Amygdala (tissue), 56 donors: ENCODE results near the gene ACAN.

Source experiments
- DNase-seq, 56 donors: peaks; one replicate each; lab custom pipeline; 2025; lab: John Stamatoyannopoulos, UW

ACAN gene

DNA sequence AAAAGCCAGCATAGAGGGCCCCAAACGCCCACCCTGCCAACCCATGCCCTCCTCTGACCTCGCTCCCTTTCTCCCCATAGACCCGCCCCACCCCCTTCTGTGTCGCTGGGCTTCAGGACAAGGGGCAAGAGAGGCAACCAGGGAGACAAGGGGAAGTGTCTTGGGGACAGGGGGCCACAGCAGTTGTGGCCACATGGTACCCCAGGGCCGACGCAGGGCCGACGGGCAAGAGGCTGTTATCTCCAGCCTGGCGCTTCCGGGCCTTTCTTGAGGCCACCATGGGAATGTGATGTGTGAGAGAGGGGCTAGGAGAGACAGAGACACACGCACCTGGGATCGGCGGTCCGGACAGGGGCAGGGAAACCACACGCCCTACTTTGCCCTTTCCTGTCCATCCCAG lies 95.5 kb downstream of the ACAN start:
- DNase-seq: no peak

DNA sequence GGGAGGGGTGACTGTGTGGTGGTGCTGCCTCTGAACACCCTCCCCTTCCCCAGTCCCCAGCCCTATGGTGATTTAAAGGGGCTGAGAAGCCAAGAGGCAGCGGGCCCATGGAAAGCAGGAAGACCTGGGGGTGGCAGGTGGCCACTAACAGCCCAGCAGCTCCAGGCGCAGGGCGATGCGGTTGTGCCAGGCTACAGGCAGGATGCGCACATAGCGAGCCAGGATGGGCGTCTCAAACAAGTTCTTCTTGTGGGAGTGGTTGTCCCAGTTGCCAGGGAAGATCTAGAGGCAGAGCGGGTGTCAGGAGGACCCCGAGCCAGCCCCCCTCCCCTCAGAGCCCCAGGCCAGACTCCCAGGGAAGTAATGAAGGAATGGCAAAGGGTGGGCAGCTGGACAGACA lies 96.0 kb downstream of the ACAN start:
- DNase-seq: no peak

DNA sequence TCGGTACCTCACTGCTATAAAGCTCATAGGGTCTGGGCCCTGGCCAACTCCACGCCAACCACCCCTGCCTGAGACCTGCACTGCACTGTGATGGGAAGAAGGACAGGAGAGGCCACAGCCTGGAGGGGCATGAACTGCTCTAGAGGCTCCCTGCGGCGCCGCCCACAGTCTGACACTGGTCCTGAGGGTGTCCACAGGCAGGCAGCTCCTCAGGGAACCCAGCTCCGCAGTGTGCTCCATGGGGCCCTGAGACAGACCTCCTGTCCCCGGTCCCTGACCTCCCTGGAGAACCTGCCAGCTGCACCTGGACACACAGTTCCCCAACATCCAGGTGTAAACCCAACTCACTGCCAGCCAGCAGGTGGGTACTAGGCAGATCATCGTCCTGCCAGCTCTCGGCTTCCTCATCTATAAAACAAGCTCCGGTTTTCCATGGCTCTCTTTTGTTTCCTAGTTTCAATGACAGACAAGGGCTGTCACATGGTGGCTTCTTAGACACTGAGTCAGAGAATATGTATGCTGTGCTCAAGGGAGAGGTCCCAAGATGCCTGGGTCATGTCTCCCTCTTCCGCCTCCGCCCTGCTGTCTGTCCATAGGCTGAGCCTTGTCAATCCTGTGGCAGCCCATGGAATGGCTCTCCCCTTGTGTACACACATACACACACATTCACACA lies 97.2 kb downstream of the ACAN start:
- DNase-seq: no peak

DNA sequence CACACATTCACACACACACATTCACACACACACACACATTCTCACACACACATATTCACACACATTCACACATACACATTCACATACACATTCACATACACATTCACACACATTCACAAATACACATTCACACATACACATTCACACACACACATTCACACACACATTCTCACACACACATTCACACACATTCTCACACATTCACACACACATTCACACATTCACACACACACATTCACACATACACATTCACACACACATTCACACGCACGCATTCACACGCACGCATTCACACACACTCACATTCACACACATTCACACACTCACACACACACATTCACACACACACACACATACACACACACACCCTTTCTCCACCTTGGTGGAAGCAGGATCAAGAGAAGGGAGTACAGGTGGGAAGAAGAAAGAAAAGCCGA lies 97.8 kb downstream of the ACAN start:
- no peak for DNase-seq

DNA sequence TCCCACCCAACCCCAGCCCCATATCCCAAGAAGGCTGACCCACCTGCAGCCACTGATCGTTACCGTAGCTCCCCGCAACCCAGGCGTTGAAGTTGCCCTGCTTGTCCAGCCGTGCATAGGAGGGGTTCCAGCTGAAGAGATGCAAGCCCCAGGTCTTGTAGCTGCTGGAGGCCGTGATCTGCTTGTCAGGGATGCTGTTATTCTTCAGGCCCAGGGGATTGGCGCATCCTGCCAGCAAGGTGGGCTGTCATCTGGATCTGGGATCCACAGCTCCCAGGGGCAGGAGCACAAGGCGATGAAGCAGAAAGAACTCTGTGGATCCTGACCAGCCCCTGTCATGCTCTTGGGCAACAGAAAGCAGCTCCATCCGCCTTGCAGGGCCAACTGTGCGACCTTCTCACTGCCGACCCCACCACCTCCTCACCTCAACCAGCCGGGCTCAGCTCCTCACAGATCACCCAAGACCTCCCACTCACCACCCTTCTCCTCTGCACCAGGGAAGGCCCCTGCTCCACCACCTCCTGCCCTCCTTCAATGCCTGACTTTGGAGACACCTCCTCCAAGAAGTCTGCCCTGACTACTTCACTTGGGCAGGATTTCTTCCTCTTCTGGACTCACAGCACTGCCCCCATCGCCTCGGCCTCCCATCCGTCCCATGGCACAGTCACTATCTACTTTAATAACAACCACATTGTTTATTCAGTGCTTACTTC lies 98.4 kb downstream of the ACAN start:
- no peak for DNase-seq

DNA sequence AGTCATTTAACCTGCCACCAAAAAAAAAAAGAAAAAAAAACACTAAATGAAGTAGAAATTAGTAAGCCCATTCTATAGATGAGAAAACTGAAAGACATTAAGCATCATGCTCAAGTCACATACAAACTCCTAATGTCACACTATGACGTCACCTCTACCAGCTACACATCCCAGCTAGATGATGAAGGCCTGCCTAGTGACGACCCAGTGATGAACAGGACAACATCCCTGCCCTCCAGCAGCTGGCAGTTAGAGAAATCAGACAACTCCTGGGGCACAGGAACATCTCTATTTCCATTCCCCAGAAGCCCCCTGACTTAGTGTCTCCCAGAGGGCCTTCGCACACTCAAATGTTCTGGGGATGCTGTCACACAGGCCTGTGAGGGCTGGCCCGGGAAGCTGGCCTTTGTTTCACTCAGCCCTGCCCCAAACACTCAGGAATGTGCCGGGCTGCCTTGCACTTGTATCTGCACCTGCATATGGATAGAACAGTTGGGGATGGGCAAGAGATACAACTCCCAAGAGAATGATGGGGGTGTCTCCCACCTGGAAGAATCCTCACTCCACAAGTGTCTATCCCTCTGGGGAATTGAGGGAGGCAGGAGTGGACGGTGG lies 99.1 kb downstream of the ACAN start:
- DNase-seq: no peak

DNA sequence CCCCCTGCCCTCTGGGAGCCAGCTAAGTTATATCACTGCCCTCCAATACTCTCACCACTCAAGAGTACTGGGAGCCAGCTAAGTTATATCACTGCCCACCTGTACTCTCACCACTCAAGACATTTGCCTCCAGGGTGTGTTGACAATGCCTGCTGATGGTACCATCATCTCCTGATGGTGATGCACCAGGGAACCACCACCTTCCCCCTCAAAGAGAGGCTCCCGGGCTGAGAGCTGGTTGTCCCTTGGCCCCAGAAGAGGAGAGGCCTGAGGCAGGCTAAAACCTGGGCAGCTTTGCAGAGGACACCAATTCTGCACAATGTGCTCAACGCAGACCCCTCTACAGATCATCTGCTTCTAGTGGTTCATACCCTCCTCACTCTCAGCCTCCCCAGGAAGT lies 99.6 kb downstream of the ACAN start:
- DNase-seq: no peak

DNA sequence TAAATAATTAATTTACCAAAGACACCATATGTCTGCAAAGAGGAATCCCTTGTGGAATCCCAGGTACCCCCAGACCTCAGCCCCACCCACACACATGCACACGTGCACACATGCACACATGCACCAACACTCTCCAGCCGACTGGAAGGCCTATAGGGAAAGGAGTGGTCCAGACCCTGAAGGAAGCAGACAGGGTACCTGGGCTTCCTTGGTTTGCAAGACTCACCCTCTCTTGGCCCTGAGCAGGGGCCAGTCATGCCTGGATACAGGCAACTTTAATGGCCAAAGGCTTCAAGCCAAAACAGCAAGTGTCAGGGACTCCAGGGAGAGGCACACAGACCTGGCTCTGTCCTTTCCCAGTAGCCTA lies 101.0 kb downstream of the ACAN start:
- DNase-seq: no peak

DNA sequence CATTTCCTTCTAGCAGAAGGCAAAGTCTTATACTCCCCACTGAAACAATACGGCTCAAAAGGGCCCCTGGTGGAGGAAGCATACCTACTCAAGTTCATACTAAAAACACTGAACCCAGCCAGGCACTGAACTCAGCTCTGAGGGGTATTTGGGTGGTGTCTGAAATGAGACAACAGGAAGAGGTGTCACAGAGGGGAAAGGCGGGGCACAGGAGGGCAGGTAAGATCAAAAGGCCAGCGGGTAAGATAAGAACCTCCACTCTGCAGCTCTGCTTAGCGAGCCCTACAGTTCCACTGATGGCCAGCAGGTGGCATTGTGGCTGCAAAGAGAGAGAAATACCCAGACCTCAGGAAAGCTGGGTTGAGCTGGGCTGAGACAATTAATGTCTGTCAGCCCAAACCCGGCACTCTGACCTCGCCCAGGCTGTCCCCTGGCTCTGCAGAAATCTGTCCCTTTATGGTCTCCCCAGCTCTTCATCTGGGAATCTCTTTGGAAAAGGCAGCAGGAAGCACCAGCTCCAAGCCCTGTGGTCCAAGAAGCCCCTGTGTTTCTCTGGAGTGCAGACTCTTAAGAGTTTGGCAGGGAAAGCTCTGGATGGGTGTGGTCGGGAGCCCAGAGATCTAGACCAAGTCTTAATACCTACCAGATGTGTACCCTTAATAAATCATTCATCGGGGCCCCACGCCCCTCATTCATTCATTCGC lies 101.5 kb downstream of the ACAN start:
- peak in 53 of 56 donors; percentile 11 to 89 (median 62) for DNase-seq

DNA sequence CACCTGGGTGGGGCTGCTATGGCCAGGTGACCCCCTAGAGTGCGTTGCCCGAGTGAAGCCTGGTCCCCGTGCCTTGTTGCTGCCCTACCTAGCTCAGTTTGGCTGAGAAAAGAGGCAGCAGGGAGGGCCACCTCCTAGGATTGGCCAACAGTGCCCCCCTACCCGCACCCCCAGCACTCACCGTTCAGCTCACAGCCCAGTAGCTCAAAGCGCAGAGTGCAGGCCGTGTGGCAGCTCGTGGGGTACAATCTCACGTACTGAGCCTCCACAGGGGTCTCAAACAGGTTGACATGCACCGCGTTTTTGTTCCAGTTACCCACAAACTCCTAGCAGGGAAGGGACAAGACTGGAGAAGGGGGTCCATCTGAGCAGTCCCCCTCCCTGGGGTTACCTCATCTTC lies 102.3 kb downstream of the ACAN start:
- DNase-seq: no peak

DNA sequence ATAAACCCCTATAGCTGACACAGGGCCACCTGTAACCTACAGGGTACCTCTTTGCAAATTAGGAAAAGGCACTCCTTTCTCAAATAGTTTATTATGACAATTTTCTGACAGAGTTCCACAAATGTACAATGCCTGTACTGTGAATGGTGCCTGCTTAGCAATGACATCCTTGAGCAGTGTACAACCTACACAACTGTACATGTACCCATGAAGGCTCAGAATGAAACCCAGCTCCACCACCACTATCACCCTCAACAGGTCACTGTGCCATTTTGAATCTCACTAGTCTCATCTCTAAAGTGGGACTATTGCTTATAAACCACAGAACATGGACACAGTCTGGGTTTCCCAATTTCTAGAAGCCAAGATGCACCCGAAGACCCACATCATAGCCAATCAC lies 102.9 kb downstream of the ACAN start:
- no peak for DNase-seq

DNA sequence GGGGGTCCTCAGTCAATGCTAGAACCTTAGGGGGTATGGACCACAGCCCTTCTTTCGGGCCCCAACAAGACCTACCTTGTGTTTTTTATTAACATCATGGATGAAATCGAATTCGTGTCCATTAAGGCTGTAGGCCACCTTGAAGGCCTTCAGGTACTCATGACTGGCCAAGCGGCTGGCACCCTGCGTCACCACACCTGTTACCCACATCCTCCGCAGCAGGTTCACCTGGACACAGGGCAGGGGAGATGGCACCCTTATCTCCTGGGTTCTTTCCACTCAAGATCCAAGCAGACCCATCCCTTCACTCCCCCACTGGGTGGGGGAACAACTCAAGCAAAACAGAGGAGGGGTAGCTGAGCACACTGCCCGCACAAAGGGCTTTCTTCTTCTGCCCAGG lies 103.3 kb downstream of the ACAN start:
- DNase-seq: no peak

DNA sequence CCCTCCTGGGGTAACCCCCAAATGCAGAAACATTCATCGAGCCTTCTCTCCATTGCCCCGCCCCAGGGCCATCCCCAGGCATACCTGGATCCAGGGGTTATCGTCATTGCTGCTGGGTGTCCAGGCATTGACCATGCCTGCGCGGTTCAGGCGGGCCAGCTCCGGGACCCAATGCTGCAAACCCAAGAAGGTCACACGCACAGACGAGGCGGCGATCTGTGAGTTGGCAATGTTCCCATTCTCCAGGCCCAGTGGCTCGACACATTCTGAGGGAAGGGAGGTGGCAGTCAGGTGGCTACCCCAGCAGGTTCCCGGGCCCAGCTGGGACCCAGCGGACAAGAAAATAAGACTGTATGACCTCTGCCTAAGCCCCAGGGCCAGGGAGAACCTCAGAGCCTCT lies 103.9 kb downstream of the ACAN start:
- no peak for DNase-seq

DNA sequence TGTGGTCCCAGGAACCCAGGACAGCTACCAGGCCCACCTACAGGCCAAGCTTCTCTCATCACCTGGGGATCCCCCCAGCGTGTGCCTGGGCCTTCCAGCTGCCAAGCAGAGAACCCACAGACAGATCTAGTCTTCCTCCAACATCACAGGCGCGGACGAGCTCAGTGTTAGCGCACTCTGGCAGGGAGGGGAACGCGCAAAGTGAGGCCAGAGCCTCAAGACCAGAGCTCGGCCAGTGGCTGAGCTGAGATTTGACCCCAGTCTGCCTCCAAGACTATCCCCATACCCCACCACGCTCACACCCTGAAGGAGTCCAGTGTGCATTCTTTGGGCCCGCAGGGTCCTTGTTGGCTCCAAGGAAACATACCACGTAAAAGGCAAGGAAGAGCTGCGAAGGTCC lies 104.9 kb downstream of the ACAN start:
- DNase-seq: no peak

DNA sequence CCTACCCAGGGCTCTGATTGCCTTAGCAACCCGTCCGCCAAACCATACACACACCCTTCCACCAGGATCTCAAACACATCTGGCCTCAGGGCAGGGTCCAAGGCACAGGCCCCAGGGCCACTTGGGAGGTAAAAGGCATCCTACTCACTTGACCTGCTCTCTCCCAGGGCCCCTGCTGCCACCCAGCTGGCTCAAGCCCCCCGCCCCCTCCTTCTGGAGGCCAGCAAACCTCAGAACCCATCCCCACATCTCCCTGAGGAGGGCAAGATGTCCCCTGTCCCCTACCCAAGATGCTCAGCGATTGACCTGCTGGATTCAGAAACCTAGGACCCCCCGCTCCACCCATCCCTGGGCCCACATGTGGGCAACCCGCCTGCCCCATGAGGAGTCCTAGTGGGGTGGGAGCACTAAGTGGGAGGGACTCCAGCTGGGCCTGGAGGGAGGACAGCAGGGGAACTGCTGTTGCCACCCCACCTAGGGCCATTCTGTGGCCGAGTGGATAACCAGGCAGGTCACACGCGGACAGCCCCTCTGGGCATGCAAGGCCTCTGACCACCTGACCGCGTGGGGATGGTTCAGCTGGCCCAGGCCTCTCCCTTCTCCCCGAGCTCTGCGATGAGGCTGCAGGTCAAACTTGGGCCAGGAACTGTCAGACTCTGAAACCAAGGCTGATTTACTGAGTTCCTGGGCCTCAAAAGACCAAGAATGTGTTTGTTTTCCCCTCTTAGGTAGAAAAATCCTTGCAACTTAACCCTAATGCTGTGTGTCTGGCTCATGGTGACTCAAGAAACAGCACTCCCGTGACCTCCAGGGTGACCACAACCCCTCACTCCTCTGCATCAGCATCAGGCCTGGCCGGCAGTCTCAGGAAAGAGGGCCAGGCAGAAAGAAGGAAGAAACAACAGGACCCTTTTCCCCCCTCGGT lies 105.7 kb downstream of the ACAN start:
- no peak for DNase-seq

DNA sequence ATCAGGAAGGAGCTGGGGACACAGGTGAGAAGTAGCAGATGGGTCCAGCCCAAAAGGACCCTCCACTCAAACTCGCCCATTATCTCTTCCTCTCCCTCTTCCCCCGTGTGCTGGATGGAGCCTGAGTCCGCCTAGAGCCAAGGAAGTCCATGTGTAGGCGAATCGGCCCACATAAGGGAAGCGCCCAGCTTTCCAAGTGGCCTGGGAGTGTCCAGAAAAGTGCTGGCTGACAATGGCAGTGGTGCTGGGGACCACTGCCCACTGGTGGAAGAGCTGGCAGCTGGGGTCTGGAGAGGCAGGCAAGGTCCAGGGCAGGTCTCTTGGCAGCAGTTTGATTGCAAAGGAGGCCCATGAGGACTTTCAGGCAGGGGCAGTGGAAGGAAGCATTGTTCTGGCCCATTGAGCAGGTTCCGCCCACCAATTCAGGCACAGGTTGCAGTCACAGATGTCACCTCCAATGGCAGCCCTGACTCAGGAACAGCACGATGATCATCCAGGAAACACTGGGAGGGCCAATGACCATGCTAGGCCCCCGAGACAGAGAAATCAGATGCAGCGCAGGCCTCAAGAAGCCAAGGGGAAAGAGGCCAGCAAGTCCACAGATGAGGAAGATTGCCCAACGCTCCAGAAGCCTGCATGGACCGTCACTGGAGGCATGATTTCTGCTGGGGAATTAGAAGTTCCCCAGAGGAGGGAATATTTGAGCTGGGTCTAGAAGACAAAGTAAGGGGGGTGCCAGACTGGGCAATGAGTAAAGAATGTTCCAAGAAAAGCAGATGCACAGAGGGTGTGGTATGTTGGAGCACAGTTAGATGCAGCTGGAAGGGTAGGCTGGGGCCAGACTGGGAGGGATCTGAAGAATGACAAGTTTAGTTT lies 107.0 kb downstream of the ACAN start:
- no peak for DNase-seq

DNA sequence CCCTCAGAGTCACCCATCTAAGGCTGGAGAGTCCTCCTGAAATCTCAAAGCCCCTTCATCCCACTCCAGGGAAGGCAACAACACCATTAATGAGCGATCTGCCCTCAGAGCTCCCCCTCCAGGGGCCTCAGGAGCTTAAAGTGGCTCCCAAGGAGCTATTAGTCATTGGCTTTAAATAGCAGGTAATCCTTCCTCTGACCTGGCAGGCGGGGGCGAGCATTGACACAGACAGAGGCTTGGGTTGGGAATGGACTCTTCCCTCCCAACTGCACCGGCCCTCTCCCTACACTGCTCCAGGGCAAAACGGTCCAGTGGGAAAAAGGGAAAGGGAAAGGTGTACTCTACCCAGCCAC lies 108.5 kb downstream of the ACAN start:
- DNase-seq: no peak

DNA sequence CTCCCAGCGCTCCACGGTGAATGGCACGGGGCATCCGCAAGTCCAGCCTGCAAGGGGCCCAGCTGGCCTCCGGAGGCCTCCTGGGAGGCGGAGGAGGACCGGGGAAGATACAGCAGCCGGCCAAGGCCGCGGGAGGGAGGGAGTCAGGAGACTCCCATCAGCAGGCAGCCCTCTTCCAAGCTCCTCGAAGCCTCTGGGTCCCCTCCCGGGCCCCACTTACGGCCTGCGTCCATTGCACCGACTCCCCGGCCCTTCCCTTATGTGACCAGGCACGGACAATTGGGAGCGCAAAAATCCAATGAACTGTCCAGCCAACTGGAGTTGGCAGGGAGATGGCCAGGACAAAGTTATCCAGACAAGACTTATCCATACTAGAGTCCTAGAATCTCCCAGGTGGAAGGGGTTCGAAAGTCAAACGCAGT lies 109.3 kb downstream of the ACAN start:
- DNase-seq: peak in 2 of 56 donors; percentile 16 to 21
